Pancreas (tissue), 10 donors: Measurements from ENCODE around the gene SDK1. TPM values are rescaled to one million over a fixed set of nuclear protein-coding genes. Genes with fewer than 3 reads are reported as not detected.

Source experiments
- ATAC-seq, 4 donors: fragments of 200-7000 bp; cut with Tn5 transposase; one replicate each; pipeline versions ENCODE4 v1.8.0 to v1.9.1; 2020; ENCODE audit warnings: mild to moderate bottlenecking in 4 of 4, moderate library complexity in 4 of 4
- DNase-seq, 6 donors: peaks; one replicate each; pipeline ENCODE4 v3.0.0-alpha.2; 2020
- FAIRE-seq: peaks from 2 replicates; lab custom pipeline; 2012; peaks lifted over from hg19 to GRCh38; lab: Jason Lieb, UNC
- H3K27ac ChIP-seq, 4 donors: fragments of 200-600 bp; sonication (generic); 1 replicate in 3 of 4; 2 replicates in 1 of 4; pipeline versions ENCODE4 v1.5.0 to v1.8.0; 2020
- H3K27me3 ChIP-seq, 4 donors: fragments of 200-600 bp; one replicate each; pipeline ENCODE4 v1.8.0; 2021
- H3K36me3 ChIP-seq, 3 donors: fragments of 200-600 bp; sonication (generic) in 1 of 3; one replicate each; pipeline versions ENCODE4 v1.5.0 to v1.8.0; 2020 to 2021
- H3K4me1 ChIP-seq, 3 donors: fragments of 200-600 bp; one replicate each; pipeline ENCODE4 v1.8.0; 2021
- H3K4me3 ChIP-seq, 4 donors: fragments of 200-600 bp; sonication (generic) in 2 of 4; one replicate each; pipeline versions ENCODE4 v1.5.0 to v1.8.0; 2020 to 2021
- H3K9me3 ChIP-seq, 4 donors: fragments of 200-600 bp; one replicate each; pipeline ENCODE4 v1.8.0; 2021
- CTCF ChIP-seq, 4 donors: fragments of 200-600 bp; sonication (generic) in 3 of 4; IDR thresholded peaks; one replicate each; pipeline versions ENCODE4 v1.5.0 to v1.8.0; 2021; ENCODE audit warnings: antibody characterized with exemption in 4 of 4
- WGBS, 2 donors: extraction: QIAGEN DNeasy Blood & Tissue Kit; methylation state at CpG; one replicate each; pipeline ENCODE4 v1.1.7; 2013; 5-methylcytosine and 5-hydroxymethylcytosine counted together
- intact Hi-C, 3 donors: fragments of 100-400 bp; cut with DNase I; formaldehyde crosslinking; loops; one replicate each; pipeline versions ENCODE4 v1.11.1 to v1.14.2; 2022
- polyA plus RNA-seq, 2 donors: library from polyadenylated mRNA; stranded (reverse); fragments of 200-250 nt; gene quantifications; one replicate each; pipeline ENCODE4 v1.2.3, GENCODE V29; 2013
- total RNA-seq, 6 donors: library from RNA; stranded (reverse); fragmentation: NEBNext Ultra II Directional in 4 of 6; extraction: Animal tissue kit (Norgen Biotek cat#: 25700) in 4 of 6; gene quantifications; one replicate each; pipeline versions ENCODE4 v1.2.1 to v1.2.4, GENCODE V29; 2021 to 2023
- donor health status: healthy with polysubstance abuse.
- donor health status: DM: no; HTN: no; CAD: no; lungs with moderate emphysema.
- donor health status: DM: no; HTN: no; CAD: no.
- donor health status: control.
- donor health status: control.
- donor health status: Bipolar disorder and iron deficiency.
- donor health status: DM: yes; HTN: yes; CAD: no.
- donor health status: DM: no; HTN: no; CAD: no.
- donor health status: DM: no; HTN: no; CAD: no.
- donor health status: DM: yes; HTN: yes; CAD: no.

SDK1 gene
- total and polyA plus RNA-seq, 8 donors, result 10.8 to 30.8 (median 19.8) TPM

- 86 to 91% methylated on average over 3 of the region's 3 CpGs for WGBS, 2 donors
- TF ChIP-seq CTCF (IDR thresholded peaks at IDR 0.05), result no peak
- no peaks in the 10 kb centered on the region for H3K9me3 ChIP-seq
- H3K27me3 ChIP-seq, result no peaks in the 10 kb centered on the region
- ATAC-seq (no peak), FAIRE-seq (no peak), DNase-seq (no peak)
- intact Hi-C loops, result no loop called here
- no peaks in the 10 kb centered on the region for H3K36me3 ChIP-seq
- no peaks in the 10 kb centered on the region for H3K4me1 ChIP-seq
- H3K4me3 ChIP-seq, result no peak overlapping the region
- H3K27ac ChIP-seq, result no peak overlapping the region
Measured at GRCh38 chr7:3795781-3796180, 494.7 kb downstream of the SDK1 start.

- Histone ChIP-seq H3K27me3 (no peaks in the 10 kb centered on the region), H3K4me1 (no peaks in the 10 kb centered on the region), H3K4me3 (no peak overlapping the region), H3K9me3 (no peaks in the 10 kb centered on the region), H3K36me3 (no peaks in the 10 kb centered on the region), H3K27ac (no peak overlapping the region)
- DNase-seq (no peak), FAIRE-seq (no peak), ATAC-seq (no peak)
- WGBS, 2 donors, result 91% methylated on average over 3 of the region's 3 CpGs
- no peak for TF ChIP-seq CTCF (IDR thresholded peaks at IDR 0.05)
- intact Hi-C loops, result no loop called here
Measured at GRCh38 chr7:3805151-3805550, 504.1 kb downstream of the SDK1 start.

- no peaks in the 10 kb centered on the region for H3K4me1 ChIP-seq
- no peaks in the 10 kb centered on the region for H3K36me3 ChIP-seq
- 74 to 88% methylated on average over 8 of the region's 8 CpGs for WGBS, 2 donors
- H3K27me3 ChIP-seq, result no peaks in the 10 kb centered on the region
- DNase-seq, result no peak
- TF ChIP-seq CTCF (IDR thresholded peaks at IDR 0.05), result no peak
- no peak overlapping the region for H3K27ac ChIP-seq
- intact Hi-C loops, result no loop called here
- ATAC-seq, result no peak
- no peak for FAIRE-seq
- H3K4me3 ChIP-seq, result no peak overlapping the region
- no peaks in the 10 kb centered on the region for H3K9me3 ChIP-seq
Measured at GRCh38 chr7:3806516-3806915, 505.5 kb downstream of the SDK1 start.

GRCh38 chr7:3807824-3808223 is 506.8 kb downstream of the SDK1 start:
- no peaks in the 10 kb centered on the region for H3K4me1 ChIP-seq
- H3K27ac ChIP-seq, result no peak overlapping the region
- H3K9me3 ChIP-seq, result no peaks in the 10 kb centered on the region
- no peak overlapping the region for H3K4me3 ChIP-seq
- TF ChIP-seq CTCF (IDR thresholded peaks at IDR 0.05), result no peak
- DNase-seq, result no peak
- 91 to 93% methylated on average over 9 of the region's 9 CpGs for WGBS, 2 donors
- no peak for FAIRE-seq
- no peaks in the 10 kb centered on the region for H3K36me3 ChIP-seq
- intact Hi-C loops, result no loop called here
- ATAC-seq, result no peak
- H3K27me3 ChIP-seq, result no peaks in the 10 kb centered on the region

- TF ChIP-seq CTCF (IDR thresholded peaks at IDR 0.05), result no peak
- intact Hi-C loops, result no loop called here
- no peak overlapping the region for H3K27ac ChIP-seq
- no peak for FAIRE-seq
- no peaks in the 10 kb centered on the region for H3K27me3 ChIP-seq
- H3K4me3 ChIP-seq, result no peak overlapping the region
- H3K36me3 ChIP-seq, result no peaks in the 10 kb centered on the region
- no peak for DNase-seq
- no peaks in the 10 kb centered on the region for H3K4me1 ChIP-seq
- WGBS, 2 donors, result 68 to 70% methylated on average over 6 of the region's 6 CpGs
- H3K9me3 ChIP-seq, result no peaks in the 10 kb centered on the region
- peak in 1 of 4 donors; percentile 48 for ATAC-seq
Measured at GRCh38 chr7:3821488-3821887, 520.4 kb downstream of the SDK1 start.
